ENCODE results near the gene BRK1.
"Not testable (repeated sequence)": the region's sequence is repeated elsewhere in the genome, so short reads cannot be mapped to it uniquely, and the experiment has no call there.

BRK1 gene

DNA sequence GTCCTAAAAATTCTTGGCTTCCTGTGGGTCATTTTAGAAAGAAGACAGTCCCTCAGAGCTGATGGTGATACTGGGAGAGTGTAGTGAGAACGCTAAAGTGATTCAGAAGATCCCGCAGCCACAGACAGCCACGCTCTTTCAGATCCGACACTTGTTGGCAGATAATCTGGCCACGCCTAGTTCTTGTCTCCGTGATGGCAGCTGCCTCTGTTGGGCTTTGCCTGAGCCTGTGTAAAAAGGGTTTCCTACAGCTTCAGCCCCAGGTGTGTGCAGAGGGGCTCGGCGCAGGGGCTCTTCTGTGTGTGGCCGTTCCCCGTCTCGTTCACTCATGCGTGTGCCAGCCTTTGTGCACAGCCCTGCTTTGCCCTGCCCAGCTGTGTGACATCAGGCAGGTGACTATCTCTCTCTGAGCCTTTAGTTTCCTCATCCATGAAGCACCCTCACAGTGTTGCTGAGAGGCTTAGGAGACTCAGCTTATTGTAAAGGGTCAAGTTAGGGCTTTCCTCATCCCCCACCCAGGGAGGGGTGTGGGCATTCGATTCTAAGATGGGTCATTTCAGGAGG lies 55.5 kb downstream of the BRK1 start:
- peak overlapping the region; percentile 56 for H3K4me2 ChIP-seq (ENCODE audit: low read length)
- no peaks in the 10 kb centered on the region for H3K9me3 ChIP-seq (ENCODE audit: low read length)
- peak overlapping the region; percentile 37; the same call in 1 of the 2 replicates for H3K9ac ChIP-seq (ENCODE audit: low read length)
- no peak overlapping the region for H2AFZ ChIP-seq (ENCODE audit: low read length)
- peak overlapping the region; percentile 95 for H3K27ac ChIP-seq (ENCODE audit: low read depth, low read length, poor library complexity, severe bottlenecking)
- no peaks in the 10 kb centered on the region for H3K9me2 ChIP-seq (ENCODE audit: low read depth, low read length)
- H3F3A ChIP-seq (ENCODE audit: insufficient read depth, low read length): 0 out of 2 replicates have a peak, but pooled peaks cover 3% of the 10 kb centered on the region
- H3K79me2 ChIP-seq (ENCODE audit: insufficient read depth, low read length): peaks cover 5% of the 10 kb centered on the region; the same call in 1 of the 2 replicates
- H4K20me1 ChIP-seq (ENCODE audit: insufficient read depth, low read length): no peaks in the 10 kb centered on the region
- H3K36me3 ChIP-seq (ENCODE audit: insufficient read depth, low read length): peaks cover 13% of the 10 kb centered on the region; the same call in 1 of the 2 replicates
- peak overlapping the region; percentile 39 for H3K4me3 ChIP-seq (ENCODE audit: low read depth, low read length, poor library complexity, severe bottlenecking)
- TF ChIP-seq, protein P1, sequence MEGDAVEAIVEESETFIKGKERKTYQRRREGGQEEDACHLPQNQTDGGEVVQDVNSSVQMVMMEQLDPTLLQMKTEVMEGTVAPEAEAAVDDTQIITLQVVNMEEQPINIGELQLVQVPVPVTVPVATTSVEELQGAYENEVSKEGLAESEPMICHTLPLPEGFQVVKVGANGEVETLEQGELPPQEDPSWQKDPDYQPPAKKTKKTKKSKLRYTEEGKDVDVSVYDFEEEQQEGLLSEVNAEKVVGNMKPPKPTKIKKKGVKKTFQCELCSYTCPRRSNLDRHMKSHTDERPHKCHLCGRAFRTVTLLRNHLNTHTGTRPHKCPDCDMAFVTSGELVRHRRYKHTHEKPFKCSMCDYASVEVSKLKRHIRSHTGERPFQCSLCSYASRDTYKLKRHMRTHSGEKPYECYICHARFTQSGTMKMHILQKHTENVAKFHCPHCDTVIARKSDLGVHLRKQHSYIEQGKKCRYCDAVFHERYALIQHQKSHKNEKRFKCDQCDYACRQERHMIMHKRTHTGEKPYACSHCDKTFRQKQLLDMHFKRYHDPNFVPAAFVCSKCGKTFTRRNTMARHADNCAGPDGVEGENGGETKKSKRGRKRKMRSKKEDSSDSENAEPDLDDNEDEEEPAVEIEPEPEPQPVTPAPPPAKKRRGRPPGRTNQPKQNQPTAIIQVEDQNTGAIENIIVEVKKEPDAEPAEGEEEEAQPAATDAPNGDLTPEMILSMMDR (IDR thresholded peaks at IDR 0.05; ENCODE audit: low read length): no peak
- TF ChIP-seq EZH2 (IDR thresholded peaks at IDR 0.05; ENCODE audit: borderline replicate concordance, low read length): no peak
- H3K4me1 ChIP-seq (ENCODE audit: insufficient read depth, low read length, severe bottlenecking): peaks cover 76% of the 10 kb centered on the region
- no peaks in the 10 kb centered on the region for H3K27me3 ChIP-seq (ENCODE audit: insufficient read depth, low read length)

DNA sequence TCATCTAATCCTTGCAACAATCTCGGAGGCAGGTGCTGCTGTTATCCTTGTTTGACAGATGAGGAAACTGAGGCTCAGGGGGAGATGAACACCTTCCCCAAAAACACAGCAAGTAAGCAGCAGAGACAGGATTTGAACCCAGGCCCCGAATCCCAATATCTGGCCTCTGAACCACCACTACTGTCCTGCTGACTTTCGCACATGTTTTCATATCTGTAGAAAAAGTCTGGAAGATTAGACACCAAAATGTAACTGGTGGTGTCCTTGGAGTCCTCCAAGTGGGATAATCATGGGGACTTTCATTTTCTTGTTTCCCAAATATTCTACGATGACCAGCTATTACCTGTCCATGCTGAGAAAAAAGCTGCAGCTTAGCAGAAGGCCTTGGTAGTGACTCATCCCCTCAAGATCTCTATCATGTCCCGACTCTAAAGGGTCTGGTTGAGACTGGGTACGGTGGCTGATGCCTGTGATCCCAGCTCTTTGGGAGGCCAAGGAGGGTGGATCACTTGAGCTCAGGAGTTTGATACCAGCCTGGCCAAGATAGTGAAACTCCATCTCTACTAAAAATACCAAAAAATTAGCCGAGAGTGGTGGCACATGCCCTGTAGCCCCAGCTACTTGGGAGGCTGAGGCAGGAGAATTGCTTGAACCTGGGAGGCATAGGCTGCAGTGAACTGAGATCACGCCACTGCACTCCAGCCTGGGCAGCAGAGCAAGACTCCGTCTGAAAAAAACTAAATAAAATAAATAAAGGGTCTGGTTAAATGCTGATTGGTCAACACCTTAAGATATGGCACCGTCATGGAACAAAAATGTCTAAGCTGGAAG lies 57.8 kb downstream of the BRK1 start:
- H3F3A ChIP-seq (ENCODE audit: insufficient read depth, low read length): 0 out of 2 replicates have a peak, but pooled peaks cover 3% of the 10 kb centered on the region
- no peak for TF ChIP-seq EZH2 (IDR thresholded peaks at IDR 0.05; ENCODE audit: borderline replicate concordance, low read length)
- TF ChIP-seq, protein P1 (IDR thresholded peaks at IDR 0.05; ENCODE audit: low read length): no peak
- H4K20me1 ChIP-seq (ENCODE audit: insufficient read depth, low read length): no peaks in the 10 kb centered on the region
- peaks cover 20% of the 10 kb centered on the region; the same call in 1 of the 2 replicates for H3K36me3 ChIP-seq (ENCODE audit: insufficient read depth, low read length)
- peaks cover 67% of the 10 kb centered on the region for H3K4me1 ChIP-seq (ENCODE audit: insufficient read depth, low read length, severe bottlenecking)
- peak overlapping the region; percentile 95 for H3K27ac ChIP-seq (ENCODE audit: low read depth, low read length, poor library complexity, severe bottlenecking)
- no peak overlapping the region for H3K4me3 ChIP-seq (ENCODE audit: low read depth, low read length, poor library complexity, severe bottlenecking)
- no peaks in the 10 kb centered on the region for H3K9me3 ChIP-seq (ENCODE audit: low read length)
- no peaks in the 10 kb centered on the region for H3K79me2 ChIP-seq (ENCODE audit: insufficient read depth, low read length)
- H3K4me2 ChIP-seq (ENCODE audit: low read length): peak overlapping the region; percentile 7; the same call in 1 of the 2 replicates
- no peak overlapping the region for H3K9ac ChIP-seq (ENCODE audit: low read length)
- no peaks in the 10 kb centered on the region for H3K9me2 ChIP-seq (ENCODE audit: low read depth, low read length)
- H3K27me3 ChIP-seq (ENCODE audit: insufficient read depth, low read length): no peaks in the 10 kb centered on the region
- H2AFZ ChIP-seq (ENCODE audit: low read length): no peak overlapping the region

DNA sequence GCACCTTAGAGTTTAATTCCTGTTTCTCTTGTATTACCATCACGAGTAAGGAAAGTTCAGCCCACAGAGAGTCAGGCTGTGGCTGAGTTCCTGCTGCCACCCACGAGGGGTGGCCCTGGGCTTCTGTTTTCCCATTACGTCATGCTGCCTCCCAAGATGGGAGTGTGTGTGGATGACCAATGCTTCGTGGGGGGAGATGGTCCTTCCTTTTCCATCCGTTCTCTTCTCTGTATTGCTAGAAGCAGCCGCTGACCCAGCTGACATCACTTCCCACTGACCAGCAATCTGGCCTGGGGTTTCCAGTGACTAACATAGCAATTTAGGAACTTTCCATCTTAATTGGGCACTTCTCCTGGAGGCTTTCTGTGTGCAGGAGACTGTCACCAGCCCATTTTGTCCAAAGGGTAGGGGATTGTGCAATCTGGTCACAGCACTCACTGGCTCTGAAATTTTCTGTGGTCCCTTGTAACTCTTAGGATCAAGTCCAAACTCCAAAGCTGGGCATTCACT lies 58.5 kb downstream of the BRK1 start:
- Histone ChIP-seq H3K36me3 (ENCODE audit: insufficient read depth, low read length) (peaks cover 20% of the 10 kb centered on the region; the same call in 1 of the 2 replicates), H3K27me3 (ENCODE audit: insufficient read depth, low read length) (no peaks in the 10 kb centered on the region), H4K20me1 (ENCODE audit: insufficient read depth, low read length) (no peaks in the 10 kb centered on the region), H3K4me1 (ENCODE audit: insufficient read depth, low read length, severe bottlenecking) (peaks cover 61% of the 10 kb centered on the region), H2AFZ (ENCODE audit: low read length) (no peak overlapping the region), H3K4me3 (ENCODE audit: low read depth, low read length, poor library complexity, severe bottlenecking) (no peak overlapping the region), H3F3A (ENCODE audit: insufficient read depth, low read length) (0 out of 2 replicates have a peak, but pooled peaks cover 3% of the 10 kb centered on the region), H3K9ac (ENCODE audit: low read length) (no peak overlapping the region), H3K79me2 (ENCODE audit: insufficient read depth, low read length) (no peaks in the 10 kb centered on the region), H3K9me2 (ENCODE audit: low read depth, low read length) (no peaks in the 10 kb centered on the region), H3K9me3 (ENCODE audit: low read length) (no peaks in the 10 kb centered on the region), H3K27ac (ENCODE audit: low read depth, low read length, poor library complexity, severe bottlenecking) (peak overlapping the region; percentile 95), H3K4me2 (ENCODE audit: low read length) (no peak overlapping the region)
- TF ChIP-seq EZH2 (IDR thresholded peaks at IDR 0.05; ENCODE audit: borderline replicate concordance, low read length): no peak
- TF ChIP-seq, protein P1 (IDR thresholded peaks at IDR 0.05; ENCODE audit: low read length): no peak

DNA sequence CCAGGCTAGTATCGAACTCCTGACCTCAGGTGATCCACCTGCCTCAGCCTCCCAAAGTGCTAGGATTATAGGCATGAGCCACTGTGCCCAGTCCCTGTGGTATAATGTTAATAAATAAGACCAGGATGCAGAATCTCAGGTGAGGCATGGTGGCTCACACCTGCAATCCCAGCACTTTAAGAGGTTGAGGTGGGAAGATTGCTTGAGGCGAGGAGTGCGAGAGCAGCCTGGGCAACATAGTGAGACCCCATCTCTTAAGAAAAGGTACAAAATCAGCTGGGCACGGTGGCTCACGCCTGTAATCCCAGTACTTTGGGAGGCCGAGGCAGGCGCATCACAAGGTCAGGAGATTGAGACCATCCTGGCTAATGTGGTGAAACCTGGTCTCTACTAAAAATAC lies 59.9 kb downstream of the BRK1 start:
- Histone ChIP-seq H3K27ac (ENCODE audit: low read depth, low read length, poor library complexity, severe bottlenecking) (peak overlapping the region; percentile 5), H3K4me1 (ENCODE audit: insufficient read depth, low read length, severe bottlenecking) (peaks cover 53% of the 10 kb centered on the region), H3K36me3 (ENCODE audit: insufficient read depth, low read length) (peaks cover 31% of the 10 kb centered on the region; the same call in 1 of the 2 replicates)
- H3K9me2 ChIP-seq (ENCODE audit: low read depth, low read length); H3K9me3 ChIP-seq (ENCODE audit: low read length); H4K20me1 ChIP-seq (ENCODE audit: insufficient read depth, low read length); H3K79me2 ChIP-seq (ENCODE audit: insufficient read depth, low read length); H3K4me3 ChIP-seq (ENCODE audit: low read depth, low read length, poor library complexity, severe bottlenecking); H3K4me2 ChIP-seq (ENCODE audit: low read length); H3K27me3 ChIP-seq (ENCODE audit: insufficient read depth, low read length); H2AFZ ChIP-seq (ENCODE audit: low read length); H3F3A ChIP-seq (ENCODE audit: insufficient read depth, low read length); H3K9ac ChIP-seq (ENCODE audit: low read length): not testable (repeated sequence)

DNA sequence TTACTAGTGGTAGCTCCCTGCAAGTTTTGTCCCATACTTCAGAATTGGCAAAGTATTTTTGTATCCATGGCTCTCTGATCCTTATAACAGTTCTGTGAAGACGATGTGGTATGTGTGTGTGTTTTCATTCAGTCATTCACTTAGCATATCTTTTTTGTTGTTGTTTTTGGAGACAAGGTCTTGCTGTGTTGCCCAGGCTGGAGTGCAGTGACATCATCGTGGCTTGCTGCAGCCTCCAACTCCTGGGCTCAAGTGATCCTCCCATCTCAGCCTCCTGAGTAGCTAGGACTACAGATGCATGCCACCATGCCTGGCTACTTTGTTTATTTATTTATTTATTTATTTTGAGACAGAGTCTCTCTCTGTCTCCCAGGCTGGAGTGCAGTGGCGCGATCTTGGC lies 60.7 kb downstream of the BRK1 start:
- H3K27me3 ChIP-seq (ENCODE audit: insufficient read depth, low read length); H4K20me1 ChIP-seq (ENCODE audit: insufficient read depth, low read length); H3K4me3 ChIP-seq (ENCODE audit: low read depth, low read length, poor library complexity, severe bottlenecking); H3K9me2 ChIP-seq (ENCODE audit: low read depth, low read length); H3K9me3 ChIP-seq (ENCODE audit: low read length); H3F3A ChIP-seq (ENCODE audit: insufficient read depth, low read length); H3K79me2 ChIP-seq (ENCODE audit: insufficient read depth, low read length); H3K4me2 ChIP-seq (ENCODE audit: low read length); H3K9ac ChIP-seq (ENCODE audit: low read length); H2AFZ ChIP-seq (ENCODE audit: low read length); H3K27ac ChIP-seq (ENCODE audit: low read depth, low read length, poor library complexity, severe bottlenecking): not testable (repeated sequence)
- H3K4me1 ChIP-seq (ENCODE audit: insufficient read depth, low read length, severe bottlenecking): peaks cover 53% of the 10 kb centered on the region
- H3K36me3 ChIP-seq (ENCODE audit: insufficient read depth, low read length): peaks cover 31% of the 10 kb centered on the region; the same call in 1 of the 2 replicates
